Neural crest cell (in vitro differentiated cells): Measurements from ENCODE around the gene PNMA1. TPM values are rescaled to one million over a fixed set of nuclear protein-coding genes. Genes with fewer than 3 reads are reported as not detected.
A peak's percentile ranks its signal among the peaks of the same experiment; 100 is the strongest.

ENCODE experiments used
- DNase-seq: peaks from one replicate; pipeline ENCODE4 v3.0.0; 2021; ENCODE audit warnings: low read depth, mixed read lengths, low spot score
- H3K27ac Mint-ChIP-seq: one replicate; pipeline ENCODE4 v1.8.0; 2021; ENCODE audit warnings: mild to moderate bottlenecking, mixed read lengths; ENCODE audit not compliant: unreplicated experiment
- H3K27me3 Mint-ChIP-seq: 2 replicates; pipeline ENCODE4 v1.8.0; 2021; ENCODE audit warnings: low read depth, mild to moderate bottlenecking, mixed read lengths
- H3K36me3 Mint-ChIP-seq: 2 replicates; pipeline ENCODE4 v1.8.0; 2021; ENCODE audit warnings: low read depth, mild to moderate bottlenecking, mixed read lengths
- H3K4me1 Mint-ChIP-seq: 2 replicates; pipeline ENCODE4 v1.8.0; 2021; ENCODE audit warnings: mixed read lengths
- H3K4me3 Mint-ChIP-seq: one replicate; pipeline ENCODE4 v1.8.0; 2021; ENCODE audit warnings: mild to moderate bottlenecking, mixed read lengths
- H3K9me3 Mint-ChIP-seq: 2 replicates; pipeline ENCODE4 v1.8.0; 2021; ENCODE audit warnings: mixed read lengths
- total RNA-seq: library from RNA; stranded (reverse); gene quantifications from 2 replicates; pipeline ENCODE4 v1.2.1, GENCODE V29; 2021
- TF ChIP-seq, protein P1 (sequence below): fragments of 200-600 bp; sonication (generic); conservative IDR thresholded peaks from 2 replicates; pipeline ENCODE4 v1.5.0; 2021; ENCODE audit warnings: antibody characterized with exemption, mild to moderate bottlenecking

The PNMA1 gene
- total RNA-seq, 1 donor from 2014 or later = 97.4 TPM

DNA sequence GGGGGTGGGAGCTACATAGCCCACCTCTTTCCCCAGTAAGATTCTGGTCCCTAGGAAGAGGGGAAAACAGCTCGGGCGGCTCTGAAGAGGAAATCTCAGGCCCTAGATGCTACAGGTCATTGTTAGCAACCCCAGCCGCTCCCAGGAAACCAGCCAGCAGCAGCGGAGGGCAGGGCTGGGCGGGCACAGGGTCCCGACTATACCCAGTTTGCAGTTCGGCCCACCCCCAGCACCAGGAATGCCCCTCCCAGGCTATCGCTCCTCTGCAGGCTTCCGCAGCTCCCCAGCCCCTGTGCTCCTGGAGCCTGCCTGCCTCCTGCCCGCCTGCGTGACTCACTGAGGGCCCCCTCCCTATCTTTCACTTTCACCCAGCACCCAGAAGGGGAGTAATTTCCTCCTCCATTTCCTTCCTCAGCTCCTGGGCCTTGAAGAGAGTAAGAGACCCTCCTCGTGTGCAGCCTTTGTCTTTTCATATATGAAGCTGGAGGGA, 27.2 kb upstream of the PNMA1 start:
- Mint-ChIP-seq H3K27me3 (no peaks in the 10 kb centered on the region), H3K9me3 (no peaks in the 10 kb centered on the region), H3K4me1 (peaks cover 44% of the 10 kb centered on the region)

GRCh38 chr14:73740618-73741326, 26.6 kb upstream of the PNMA1 start:
- Mint-ChIP-seq H3K27ac (peak overlapping the region; percentile 64), H3K36me3 (no peaks in the 10 kb centered on the region), H3K9me3 (no peaks in the 10 kb centered on the region)

More for the DNA sequence above, 27.2 kb upstream of the PNMA1 start:
- no peaks in the 10 kb centered on the region for H3K36me3 Mint-ChIP-seq
- TF ChIP-seq, protein P1, sequence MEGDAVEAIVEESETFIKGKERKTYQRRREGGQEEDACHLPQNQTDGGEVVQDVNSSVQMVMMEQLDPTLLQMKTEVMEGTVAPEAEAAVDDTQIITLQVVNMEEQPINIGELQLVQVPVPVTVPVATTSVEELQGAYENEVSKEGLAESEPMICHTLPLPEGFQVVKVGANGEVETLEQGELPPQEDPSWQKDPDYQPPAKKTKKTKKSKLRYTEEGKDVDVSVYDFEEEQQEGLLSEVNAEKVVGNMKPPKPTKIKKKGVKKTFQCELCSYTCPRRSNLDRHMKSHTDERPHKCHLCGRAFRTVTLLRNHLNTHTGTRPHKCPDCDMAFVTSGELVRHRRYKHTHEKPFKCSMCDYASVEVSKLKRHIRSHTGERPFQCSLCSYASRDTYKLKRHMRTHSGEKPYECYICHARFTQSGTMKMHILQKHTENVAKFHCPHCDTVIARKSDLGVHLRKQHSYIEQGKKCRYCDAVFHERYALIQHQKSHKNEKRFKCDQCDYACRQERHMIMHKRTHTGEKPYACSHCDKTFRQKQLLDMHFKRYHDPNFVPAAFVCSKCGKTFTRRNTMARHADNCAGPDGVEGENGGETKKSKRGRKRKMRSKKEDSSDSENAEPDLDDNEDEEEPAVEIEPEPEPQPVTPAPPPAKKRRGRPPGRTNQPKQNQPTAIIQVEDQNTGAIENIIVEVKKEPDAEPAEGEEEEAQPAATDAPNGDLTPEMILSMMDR = no peak
- peak overlapping the region; percentile 58 for H3K4me3 Mint-ChIP-seq
- DNase-seq = no peak
- H3K27ac Mint-ChIP-seq = peak overlapping the region; percentile 64

DNA sequence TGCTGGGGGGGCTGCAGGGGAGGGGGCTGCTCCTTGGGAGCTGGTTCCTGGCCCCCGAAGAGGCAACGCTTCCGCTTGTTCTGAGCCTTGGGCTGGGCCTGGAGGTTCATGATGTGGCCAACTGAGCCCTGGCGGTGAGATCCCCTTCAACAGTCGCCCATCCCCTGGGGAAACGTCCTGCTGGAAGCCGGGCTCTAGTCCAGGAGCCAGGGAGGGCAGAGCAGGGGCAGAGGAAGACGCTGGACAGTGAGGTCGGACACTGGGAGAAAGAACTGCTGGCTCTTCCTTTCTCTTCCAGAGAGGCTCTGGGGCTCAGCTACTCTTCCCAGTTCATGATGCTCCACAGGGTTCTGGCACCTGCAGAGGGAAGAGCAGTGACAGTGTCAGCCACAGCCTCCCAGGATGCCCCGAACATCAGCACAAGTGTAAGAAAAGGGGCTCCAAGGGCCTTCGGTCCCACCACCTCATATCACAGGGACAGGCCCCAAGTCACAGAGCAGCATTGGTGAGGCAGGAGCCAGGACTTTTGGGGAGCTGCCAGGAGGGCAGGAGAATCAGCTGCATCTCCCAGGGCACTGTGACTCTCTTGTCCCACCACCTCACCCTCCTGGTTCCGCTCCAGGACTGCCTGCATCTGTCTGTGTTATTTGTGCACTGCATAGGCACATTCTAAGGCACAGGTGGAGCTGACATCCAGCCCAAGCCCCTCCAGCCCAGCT, 25.9 kb upstream of the PNMA1 start:
- TF ChIP-seq, protein P1 = no peak
- H3K9me3 Mint-ChIP-seq = no peaks in the 10 kb centered on the region
- peaks cover 44% of the 10 kb centered on the region for H3K4me1 Mint-ChIP-seq
- no peak overlapping the region for H3K4me3 Mint-ChIP-seq
- no peaks in the 10 kb centered on the region for H3K27me3 Mint-ChIP-seq
- no peak for DNase-seq
- no peak overlapping the region for H3K27ac Mint-ChIP-seq
- no peaks in the 10 kb centered on the region for H3K36me3 Mint-ChIP-seq

More at GRCh38 chr14:73740618-73741326, 26.6 kb upstream of the PNMA1 start:
- no peak for DNase-seq
- no peaks in the 10 kb centered on the region for H3K27me3 Mint-ChIP-seq
- H3K4me3 Mint-ChIP-seq = peak overlapping the region; percentile 58
- H3K4me1 Mint-ChIP-seq = peaks cover 44% of the 10 kb centered on the region
- TF ChIP-seq, protein P1 = no peak

DNA sequence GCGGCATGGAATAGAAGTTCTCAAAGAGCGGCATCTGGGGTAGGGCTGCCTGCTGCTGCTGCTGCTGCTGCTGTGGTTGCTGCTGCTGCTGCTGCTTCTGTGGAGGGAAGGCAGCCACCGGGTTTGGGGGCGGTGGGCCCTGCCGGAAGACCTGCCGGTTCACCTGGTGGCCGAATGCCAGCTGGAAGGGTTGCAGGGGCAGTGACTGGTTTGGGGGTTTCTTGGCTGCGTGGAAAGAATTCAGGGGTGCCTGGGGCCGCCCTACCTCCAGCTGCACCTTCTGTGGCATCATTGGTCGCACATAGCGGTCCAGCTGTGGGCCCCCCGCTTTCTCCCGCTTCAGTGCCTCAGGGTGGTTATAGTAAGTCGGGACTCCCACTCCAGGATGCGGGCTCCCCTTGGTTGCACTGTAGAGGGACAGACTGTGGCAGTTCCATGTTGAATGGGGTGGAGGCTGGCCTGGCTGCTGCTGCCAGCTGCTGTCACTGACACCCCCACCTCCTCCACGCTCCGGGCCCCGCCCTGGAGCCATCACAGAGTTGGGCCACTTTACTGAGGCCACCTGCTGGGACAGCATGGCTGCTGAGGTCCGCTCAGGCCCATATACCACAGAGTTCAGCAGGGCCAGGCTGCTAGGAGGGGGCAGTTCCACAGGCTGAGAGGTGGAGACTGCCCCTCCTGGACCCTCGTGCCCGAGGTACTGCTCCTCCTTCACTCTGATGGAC, 25.2 kb upstream of the PNMA1 start:
- Mint-ChIP-seq H3K4me1 (peaks cover 40% of the 10 kb centered on the region), H3K4me3 (no peak overlapping the region), H3K9me3 (no peaks in the 10 kb centered on the region), H3K27ac (no peak overlapping the region), H3K36me3 (peaks cover 5% of the 10 kb centered on the region), H3K27me3 (no peaks in the 10 kb centered on the region)
- TF ChIP-seq, protein P1 = no peak
- no peak for DNase-seq

GRCh38 chr14:73738518-73739173, 24.5 kb upstream of the PNMA1 start:
- Mint-ChIP-seq H3K27ac (no peak overlapping the region), H3K9me3 (no peaks in the 10 kb centered on the region), H3K4me3 (no peak overlapping the region), H3K27me3 (no peaks in the 10 kb centered on the region), H3K4me1 (peaks cover 34% of the 10 kb centered on the region), H3K36me3 (peaks cover 5% of the 10 kb centered on the region)
- no peak for DNase-seq
- TF ChIP-seq, protein P1 = no peak
